Tibial artery (tissue), 4 donors: ENCODE measurements around the gene LY6G6F.

ENCODE experiments used
- DNase-seq, 2 donors: peaks; one replicate each; pipeline ENCODE4 v3.0.0-alpha.2; 2019
- H3K27ac ChIP-seq, 2 donors: fragments of 200-600 bp; sonication (generic) in 1 of 2; 1 replicate in 1 of 2; 2 replicates in 1 of 2; pipeline ENCODE4 v1.5.1; 2018 to 2019; ENCODE audit warnings: mild to moderate bottlenecking in 1 of 2
- H3K27me3 ChIP-seq, 2 donors: fragments of 200-600 bp; sonication (generic) in 1 of 2; one replicate each; pipeline versions ENCODE4 v1.5.1 to v1.6.0; 2016 to 2019
- H3K36me3 ChIP-seq, 3 donors: fragments of 200-600 bp; sonication (generic) in 2 of 3; one replicate each; pipeline ENCODE4 v1.5.1; 2016 to 2019; ENCODE audit warnings: mild to moderate bottlenecking in 2 of 3
- H3K4me1 ChIP-seq, 4 donors: fragments of 200-600 bp; sonication (generic) in 2 of 4; 1 replicate in 3 of 4; 2 replicates in 1 of 4; pipeline ENCODE4 v1.5.1; 2016 to 2019
- H3K4me3 ChIP-seq, 2 donors: fragments of 200-600 bp; sonication (generic) in 1 of 2; 1 replicate in 1 of 2; 2 replicates in 1 of 2; pipeline ENCODE4 v1.5.1; 2018 to 2019; ENCODE audit warnings: mild to moderate bottlenecking in 2 of 2
- H3K9me3 ChIP-seq, 3 donors: fragments of 200-600 bp; sonication (generic) in 1 of 3; one replicate each; pipeline ENCODE4 v1.5.1; 2016 to 2019
- intact Hi-C: fragments of 100-400 bp; cut with DNase I; formaldehyde crosslinking; loops from one replicate; pipeline ENCODE4 v1.15.0; 2023; ENCODE audit warnings: low total_unique reads
- TF ChIP-seq, protein P1 (sequence below), 2 experiments: fragments of 200-600 bp in 1 of 2; fragments of 450-650 bp in 1 of 2; IDR thresholded peaks; one replicate each; pipeline ENCODE4 v1.5.1; 2017 to 2019; ENCODE audit warnings: antibody characterized with exemption in 2 of 2, mild to moderate bottlenecking in 1 of 2, moderate library complexity in 1 of 2

LY6G6F gene

DNA sequence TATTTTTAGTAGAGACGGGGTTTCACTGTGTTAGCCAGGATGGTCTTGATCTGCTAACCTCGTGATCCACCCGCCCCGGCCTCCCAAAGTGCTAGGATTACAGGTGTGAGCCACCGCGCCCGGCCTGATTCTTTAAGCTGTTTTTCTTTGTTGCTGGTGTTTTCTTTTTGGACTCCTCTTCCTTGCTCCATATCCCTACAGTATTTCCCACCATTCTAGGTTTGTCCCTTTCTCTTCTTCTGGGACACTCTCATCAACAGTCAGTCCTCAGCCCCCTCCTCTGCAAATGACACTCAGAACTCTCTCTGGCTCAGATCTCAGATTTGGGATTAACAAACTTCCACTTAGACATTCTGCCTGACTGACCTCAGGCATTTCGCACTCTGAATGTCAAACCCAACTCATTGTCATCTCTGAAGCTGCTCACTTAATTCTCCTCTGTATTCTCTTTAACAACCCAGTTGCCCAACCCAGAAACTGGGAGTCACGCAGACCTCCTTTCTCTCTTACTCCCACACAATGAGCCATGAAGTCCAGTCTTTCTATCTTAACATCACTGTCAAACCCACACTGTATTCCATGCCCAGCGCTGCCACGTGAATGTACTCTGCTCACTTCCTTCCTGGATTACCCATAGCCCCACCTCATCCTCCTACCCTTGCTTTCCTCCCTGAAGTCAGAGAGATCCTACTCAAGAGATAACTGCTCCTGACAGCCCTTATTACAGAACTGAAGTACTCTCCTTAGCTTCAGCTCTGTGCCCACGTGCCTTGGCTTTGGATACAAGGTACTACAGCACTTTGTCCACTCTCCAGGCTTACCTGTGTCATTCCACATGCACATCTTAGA, 19.1 kb downstream of the LY6G6F start:
- TF ChIP-seq, protein P1, sequence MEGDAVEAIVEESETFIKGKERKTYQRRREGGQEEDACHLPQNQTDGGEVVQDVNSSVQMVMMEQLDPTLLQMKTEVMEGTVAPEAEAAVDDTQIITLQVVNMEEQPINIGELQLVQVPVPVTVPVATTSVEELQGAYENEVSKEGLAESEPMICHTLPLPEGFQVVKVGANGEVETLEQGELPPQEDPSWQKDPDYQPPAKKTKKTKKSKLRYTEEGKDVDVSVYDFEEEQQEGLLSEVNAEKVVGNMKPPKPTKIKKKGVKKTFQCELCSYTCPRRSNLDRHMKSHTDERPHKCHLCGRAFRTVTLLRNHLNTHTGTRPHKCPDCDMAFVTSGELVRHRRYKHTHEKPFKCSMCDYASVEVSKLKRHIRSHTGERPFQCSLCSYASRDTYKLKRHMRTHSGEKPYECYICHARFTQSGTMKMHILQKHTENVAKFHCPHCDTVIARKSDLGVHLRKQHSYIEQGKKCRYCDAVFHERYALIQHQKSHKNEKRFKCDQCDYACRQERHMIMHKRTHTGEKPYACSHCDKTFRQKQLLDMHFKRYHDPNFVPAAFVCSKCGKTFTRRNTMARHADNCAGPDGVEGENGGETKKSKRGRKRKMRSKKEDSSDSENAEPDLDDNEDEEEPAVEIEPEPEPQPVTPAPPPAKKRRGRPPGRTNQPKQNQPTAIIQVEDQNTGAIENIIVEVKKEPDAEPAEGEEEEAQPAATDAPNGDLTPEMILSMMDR (IDR thresholded peaks at IDR 0.05), result no peak
- no peaks in the 10 kb centered on the region for H3K9me3 ChIP-seq
- intact Hi-C loops, result loop anchor here (10.0 kb wide), 1 partner anchor 109 kb away; no protein-coding TSS in a partner anchor
- no peak overlapping the region for H3K27ac ChIP-seq
- no peak for DNase-seq
- H3K4me1 ChIP-seq, result peaks cover 0 to 30% (median 22%) of the 10 kb centered on the region in 4 donors
- no peaks in the 10 kb centered on the region for H3K27me3 ChIP-seq
- H3K36me3 ChIP-seq, result peaks cover 22 to 39% (median 33%) of the 10 kb centered on the region in 3 donors
- H3K4me3 ChIP-seq, result no peak overlapping the region

DNA sequence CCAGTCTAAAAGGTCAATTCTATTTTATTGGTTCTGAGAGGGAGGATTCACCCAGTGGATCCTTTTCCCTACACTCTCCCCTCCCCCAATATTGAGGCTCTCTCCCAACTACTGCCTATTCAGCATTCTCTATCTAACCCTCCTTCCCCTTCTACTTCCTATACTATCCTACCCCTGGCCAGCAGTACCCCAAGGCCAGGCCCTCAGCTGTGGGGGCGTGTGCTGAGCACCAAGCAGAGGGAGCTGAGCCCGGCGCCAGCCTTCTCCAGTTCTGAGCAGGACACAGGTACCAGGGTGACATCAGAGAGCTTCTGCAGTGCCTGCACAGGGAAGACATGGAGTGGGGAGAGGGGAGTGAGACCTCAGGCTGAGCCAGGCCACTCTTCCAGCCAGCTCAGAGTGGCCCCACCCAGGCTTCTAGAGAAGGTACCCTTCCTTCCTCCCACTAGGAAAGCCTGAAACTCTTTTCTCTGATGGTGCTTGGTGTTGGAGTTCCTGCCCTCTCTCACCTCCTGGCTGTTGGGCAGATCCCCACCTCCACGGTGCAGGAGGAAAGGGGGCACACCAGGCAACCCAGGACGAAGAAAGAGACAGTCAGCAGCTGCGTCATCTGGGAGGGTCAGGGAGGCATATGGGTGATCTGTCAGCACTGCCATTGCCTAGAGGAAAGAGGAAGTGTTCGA, 20.5 kb downstream of the LY6G6F start:
- intact Hi-C loops, result loop anchor here (10.0 kb wide), 1 partner anchor 108 kb away; no protein-coding TSS in a partner anchor
- H3K27me3 ChIP-seq, result no peaks in the 10 kb centered on the region
- DNase-seq, result peak in 1 of 2 donors; percentile 41
- H3K4me1 ChIP-seq, result peaks cover 0 to 33% (median 23%) of the 10 kb centered on the region in 4 donors
- no peaks in the 10 kb centered on the region for H3K9me3 ChIP-seq
- peak overlapping the region; percentile 50 to 88 for H3K27ac ChIP-seq
- TF ChIP-seq, protein P1 (IDR thresholded peaks at IDR 0.05), result no peak
- H3K36me3 ChIP-seq, result peaks cover 37 to 53% (median 47%) of the 10 kb centered on the region in 3 donors
- H3K4me3 ChIP-seq, result no peak overlapping the region

DNA sequence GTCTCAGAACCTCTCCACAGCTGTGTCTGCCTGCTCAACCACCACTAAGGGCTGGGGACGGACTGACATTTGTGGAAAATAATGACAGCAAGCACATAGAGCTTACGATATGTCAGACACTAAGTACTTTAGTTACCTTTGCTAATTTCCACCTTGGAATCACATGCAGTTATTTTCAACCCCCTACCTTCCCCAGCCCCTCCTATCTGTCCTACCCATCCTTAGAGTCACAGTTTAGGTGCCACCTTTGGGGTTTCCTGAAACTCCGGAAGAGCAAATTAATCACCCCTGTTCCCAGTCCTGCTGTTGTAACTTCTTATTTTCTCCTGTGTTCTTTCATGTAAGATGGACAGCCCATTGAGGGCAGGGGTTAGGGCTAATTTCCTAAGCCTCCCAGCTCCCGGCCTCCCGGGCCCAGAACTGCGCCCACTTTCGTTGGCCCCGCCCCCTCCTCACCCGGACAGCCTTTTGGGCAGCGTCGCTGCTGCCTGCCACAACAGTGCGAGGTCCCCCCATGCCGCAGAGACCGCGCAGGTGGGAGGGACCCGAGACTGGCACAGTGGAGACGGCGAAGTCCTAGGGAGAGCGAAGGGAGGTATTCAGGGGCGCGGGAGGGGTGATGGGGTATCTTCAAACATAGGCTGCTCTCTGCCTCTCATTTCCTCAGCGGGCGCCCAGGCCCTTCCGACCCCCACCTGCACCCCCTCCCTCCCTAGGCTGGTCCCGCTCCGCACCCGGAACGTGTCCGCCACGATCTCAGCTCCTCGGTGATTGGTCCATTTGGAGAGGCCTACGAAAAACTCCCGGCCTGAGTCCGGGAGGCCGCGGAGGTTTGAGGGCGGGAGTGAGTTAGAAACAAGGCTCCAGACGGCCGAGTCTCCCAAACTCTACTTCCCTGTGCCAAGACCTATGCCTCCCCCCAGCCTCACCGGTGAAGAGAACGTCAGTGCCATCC, 21.3 kb downstream of the LY6G6F start:
- DNase-seq, result peak; percentile 33 to 77
- peaks cover 45 to 61% (median 56%) of the 10 kb centered on the region in 3 donors for H3K36me3 ChIP-seq
- peak overlapping the region; percentile 69 to 78 for H3K4me3 ChIP-seq
- intact Hi-C loops, result loop anchor here (10.0 kb wide), 1 partner anchor 107 kb away; no protein-coding TSS in a partner anchor
- H3K27me3 ChIP-seq, result no peaks in the 10 kb centered on the region
- H3K4me1 ChIP-seq, result peaks cover 0 to 33% (median 23%) of the 10 kb centered on the region in 4 donors
- H3K27ac ChIP-seq, result peak overlapping the region; percentile 88 to 94
- TF ChIP-seq, protein P1 (IDR thresholded peaks at IDR 0.05), result no peak
- no peaks in the 10 kb centered on the region for H3K9me3 ChIP-seq

DNA sequence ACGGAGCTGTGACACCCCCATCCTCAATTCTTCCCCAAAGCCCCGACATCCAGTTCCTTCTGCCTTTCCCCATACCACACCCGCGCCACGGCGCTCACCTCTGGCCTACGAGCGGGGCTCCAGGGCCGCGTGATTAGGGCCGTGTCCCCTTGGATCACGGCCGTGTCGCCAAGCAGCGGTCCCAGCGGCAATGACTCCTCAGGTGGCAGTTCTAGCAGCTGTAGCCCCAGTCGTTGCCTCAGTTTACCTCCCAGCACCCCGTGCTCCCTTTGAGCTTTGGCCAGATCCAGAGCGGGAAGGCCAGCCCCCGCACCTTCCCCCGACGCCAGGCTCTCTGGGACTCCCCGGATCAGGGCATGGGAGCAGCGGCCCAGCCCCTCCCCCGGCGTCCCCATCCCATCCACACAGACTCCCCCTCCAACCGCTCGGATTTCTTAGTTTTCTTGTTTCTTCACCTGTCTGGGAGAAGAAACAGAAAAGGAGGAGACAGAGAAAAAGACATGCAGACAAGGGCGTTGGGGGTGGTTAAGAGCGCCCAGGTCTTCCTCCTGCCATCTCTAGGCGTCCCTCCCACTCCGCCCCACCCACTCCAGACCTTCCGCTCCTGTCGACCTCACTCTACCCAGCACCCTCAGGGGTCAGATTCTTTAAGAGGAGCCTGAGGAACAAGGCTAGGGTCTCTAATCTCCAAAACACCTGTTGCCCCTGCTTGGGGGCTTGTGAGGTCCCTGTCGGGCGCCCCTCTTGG, 22.3 kb downstream of the LY6G6F start, which contains the start of gene DDAH2:
DDAH2 (minus strand) TSS at position 533 of the 748 bp plus-strand sequence; CDS start at position 395, 138 bp downstream.
- H3K36me3 ChIP-seq, result peaks cover 54 to 70% (median 65%) of the 10 kb centered on the region in 3 donors
- H3K4me1 ChIP-seq, result peaks cover 0 to 39% (median 28%) of the 10 kb centered on the region in 4 donors
- no peaks in the 10 kb centered on the region for H3K9me3 ChIP-seq
- peak within 1 kb of the TSS; percentile 69 to 78 for H3K4me3 ChIP-seq
- TF ChIP-seq, protein P1 (IDR thresholded peaks at IDR 0.05), result peak; percentile 44 to 54
- intact Hi-C loops, result loop anchor here (10.0 kb wide), 1 partner anchor 106 kb away; no protein-coding TSS in a partner anchor
- H3K27me3 ChIP-seq, result no peaks in the 10 kb centered on the region
- peak in 1 of 2 donors; percentile 74 for DNase-seq
- peak within 1 kb of the TSS; percentile 88 to 94 for H3K27ac ChIP-seq
